ENCODE data around the gene TRIM29. TPM values are rescaled to one million over a fixed set of nuclear protein-coding genes. Genes with fewer than 3 reads are reported as not detected.

TRIM29 gene
- total and polyA plus RNA-seq, 7 experiments from 2014 or later: not detected

DNA sequence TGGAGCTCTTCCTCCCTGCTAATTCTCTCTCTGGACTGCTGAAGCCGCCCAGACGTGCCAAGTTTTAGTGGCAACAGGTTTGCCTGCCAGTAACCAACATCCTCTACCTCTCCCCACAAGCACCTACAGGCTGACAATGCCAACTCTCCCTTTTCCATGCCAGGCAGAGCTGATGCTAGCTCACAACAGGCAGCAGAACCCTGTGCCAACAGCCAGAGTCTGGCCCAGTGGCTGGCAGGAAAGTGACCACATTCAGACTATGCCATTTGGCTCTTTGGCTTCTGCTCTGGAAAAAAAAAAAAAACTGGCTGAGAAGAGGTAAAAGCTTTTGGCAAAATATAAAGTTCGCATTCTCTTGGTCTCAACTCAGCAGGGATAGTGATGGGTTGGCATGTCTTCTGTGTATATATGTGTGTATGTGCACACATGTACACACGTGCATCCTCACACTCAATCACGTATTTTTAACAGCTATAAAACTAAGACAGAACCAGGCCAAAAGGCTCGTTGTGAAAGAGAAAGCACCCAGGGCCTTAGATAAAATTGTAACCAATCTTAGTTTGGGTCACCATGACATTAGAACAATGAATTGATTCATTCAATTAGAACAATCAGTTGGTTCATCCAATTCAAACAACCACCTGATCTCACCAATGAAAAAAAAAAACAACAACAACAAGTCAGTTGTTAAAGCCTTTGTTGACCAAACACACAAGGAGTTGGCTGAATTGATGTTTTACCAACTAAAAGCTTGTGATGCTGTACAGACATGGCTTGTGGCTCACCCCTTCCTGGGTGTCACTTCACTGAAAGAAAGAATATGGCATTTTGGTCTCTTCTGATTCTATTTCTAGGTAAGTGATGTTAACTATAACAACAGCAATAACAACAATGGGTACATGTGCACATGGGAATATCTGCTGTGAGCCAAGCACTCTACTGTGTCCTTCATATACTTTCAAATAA lies 48.6 kb downstream of the TRIM29 start:
- Histone ChIP-seq H3K27ac (ENCODE audit: low read depth, low read length) (no peak overlapping the region), H3K4me1 (ENCODE audit: control insufficient read depth in 2 of 2, insufficient read depth in 2 of 2, low read length in 2 of 2) (no peaks in the 10 kb centered on the region), H3K36me3 (ENCODE audit: control insufficient read depth in 2 of 3, insufficient read depth in 3 of 3, low read length in 3 of 3) (no peaks in the 10 kb centered on the region), H3K27me3 (ENCODE audit: control insufficient read depth in 2 of 2, insufficient read depth in 2 of 2, low read length in 2 of 2) (no peaks in the 10 kb centered on the region), H3K9me3 (ENCODE audit: control insufficient read depth in 2 of 3, low read length in 3 of 3) (no peaks in the 10 kb centered on the region), H3K4me3 (ENCODE audit: low read length) (no peak overlapping the region)
- no peak overlapping the region for H3K4me3 Mint-ChIP-seq
- ATAC-seq: no peak
- H3K4me1 Mint-ChIP-seq: no peaks in the 10 kb centered on the region
- no peak for DNase-seq
- ChIA-PET POLR2A (no interaction called here), CTCF (interaction anchor here (1.6 kb wide), 1 partner anchor 10 kb away, joined by 4 read pairs; no protein-coding TSS in a partner anchor)
- peaks cover 3 to 13% (median 5%) of the 10 kb centered on the region in 5 donors for H3K27me3 Mint-ChIP-seq
- peaks cover 0 to 5% (median 3%) of the 10 kb centered on the region in 5 donors for H3K36me3 Mint-ChIP-seq
- no peak overlapping the region for H3K27ac Mint-ChIP-seq
- H3K9me3 Mint-ChIP-seq: peaks cover 0 to 11% (median 2%) of the 10 kb centered on the region in 11 donors
- intact Hi-C loops (cut with micrococcal nuclease): no loop called here

DNA sequence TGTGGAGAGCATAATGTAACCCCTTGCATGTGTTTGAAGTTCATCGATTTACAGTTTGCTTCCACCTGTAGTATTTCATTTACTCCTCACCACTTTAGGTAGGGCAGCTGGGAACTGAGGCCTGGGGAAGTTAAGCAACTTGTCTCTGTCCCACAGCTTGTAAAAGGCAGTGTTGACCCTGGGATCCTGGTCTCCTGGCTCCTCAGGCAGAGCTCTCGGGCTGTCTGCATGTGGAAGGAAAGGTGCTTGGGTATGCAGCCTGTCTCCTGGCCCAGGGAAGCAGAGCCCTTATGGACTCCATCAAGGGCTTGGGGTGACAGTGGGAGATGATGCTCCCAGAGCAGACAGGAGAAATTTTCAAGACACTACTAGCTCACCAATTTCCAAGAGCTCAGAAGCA lies 49.9 kb downstream of the TRIM29 start:
- Histone ChIP-seq H3K4me1 (ENCODE audit: control insufficient read depth in 2 of 2, insufficient read depth in 2 of 2, low read length in 2 of 2) (no peaks in the 10 kb centered on the region), H3K27ac (ENCODE audit: low read depth, low read length) (no peak overlapping the region), H3K27me3 (ENCODE audit: control insufficient read depth in 2 of 2, insufficient read depth in 2 of 2, low read length in 2 of 2) (no peaks in the 10 kb centered on the region), H3K4me3 (ENCODE audit: low read length) (no peak overlapping the region), H3K36me3 (ENCODE audit: control insufficient read depth in 2 of 3, insufficient read depth in 3 of 3, low read length in 3 of 3) (no peaks in the 10 kb centered on the region), H3K9me3 (ENCODE audit: control insufficient read depth in 2 of 3, low read length in 3 of 3) (no peaks in the 10 kb centered on the region)
- no peak for DNase-seq
- ChIA-PET CTCF (interaction anchor here (1.6 kb wide), 1 partner anchor 9 kb away, joined by 4 read pairs; no protein-coding TSS in a partner anchor), POLR2A (no interaction called here)
- Mint-ChIP-seq H3K27me3 (peaks cover 3 to 13% (median 5%) of the 10 kb centered on the region in 5 donors), H3K36me3 (peaks cover 0 to 8% (median 4%) of the 10 kb centered on the region in 5 donors), H3K27ac (no peak overlapping the region), H3K4me1 (no peaks in the 10 kb centered on the region), H3K4me3 (no peak overlapping the region), H3K9me3 (peaks cover 0 to 14% (median 4%) of the 10 kb centered on the region in 11 donors)
- intact Hi-C loops (cut with micrococcal nuclease): no loop called here
- no peak for ATAC-seq

DNA sequence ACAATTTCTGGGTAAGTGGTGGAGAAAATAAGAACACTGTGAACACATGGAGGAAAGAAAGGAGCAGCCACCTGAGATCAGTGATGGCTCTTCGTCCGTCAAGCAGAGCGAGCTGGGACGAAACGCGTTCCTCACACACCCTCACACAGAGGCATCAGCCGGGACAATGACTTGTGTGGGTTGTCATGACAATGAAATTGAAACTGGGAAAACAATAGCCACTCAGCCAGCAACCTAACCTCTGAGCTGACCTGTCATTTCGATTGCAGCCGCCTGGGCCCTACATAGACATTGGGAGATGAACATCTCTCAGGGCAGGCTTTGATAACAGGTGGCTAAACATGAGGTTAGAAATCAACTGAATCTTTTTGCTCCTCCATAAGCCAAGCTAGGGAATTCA lies 51.3 kb downstream of the TRIM29 start:
- CTCF ChIA-PET: no interaction called here

DNA sequence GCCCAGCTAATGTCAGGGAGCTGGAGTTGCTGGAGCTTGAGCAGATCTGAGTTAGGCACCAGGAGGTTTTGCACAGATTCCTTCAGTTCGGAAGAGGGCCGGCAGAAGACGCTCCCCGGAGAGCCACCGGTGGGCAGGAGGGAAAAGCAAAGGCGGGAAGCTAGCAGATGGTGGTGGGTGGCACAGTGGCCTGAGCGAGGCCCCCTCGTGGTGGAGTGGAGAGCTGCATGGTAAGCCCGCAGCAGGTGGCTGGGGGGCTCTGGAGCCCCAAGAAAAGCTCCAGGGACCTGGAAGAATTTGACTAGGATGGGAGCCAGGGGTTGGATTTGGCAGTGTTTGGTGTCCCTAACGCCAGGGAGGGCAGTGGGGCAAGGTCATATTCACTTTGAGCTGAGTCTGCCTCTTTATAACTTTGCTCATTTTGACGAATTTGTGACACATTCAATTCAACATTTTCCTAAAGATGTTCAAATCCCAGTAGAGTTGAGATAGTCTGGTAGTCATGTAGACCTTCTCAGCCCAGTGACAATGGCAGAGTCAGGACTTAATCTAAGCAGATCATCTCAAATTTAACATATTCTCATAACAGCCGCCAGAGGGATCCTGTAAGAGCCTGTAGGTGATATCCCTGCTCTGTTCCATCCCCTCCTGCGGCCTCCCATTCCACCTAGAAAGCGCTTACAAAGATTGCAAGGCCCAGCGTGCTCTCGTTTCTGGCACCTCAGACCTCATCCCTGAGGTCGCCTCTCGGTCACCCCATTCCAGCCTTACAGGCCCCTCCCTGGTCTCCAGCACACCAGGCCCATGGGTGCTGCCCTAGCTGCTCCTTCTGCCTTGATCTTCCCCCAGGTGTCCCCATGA lies 57.9 kb downstream of the TRIM29 start:
- no peak overlapping the region for H3K4me3 ChIP-seq (ENCODE audit: low read length)
- peaks cover 0 to 31% (median 9%) of the 10 kb centered on the region in 11 donors for H3K9me3 Mint-ChIP-seq
- H3K27me3 ChIP-seq (ENCODE audit: control insufficient read depth in 2 of 2, insufficient read depth in 2 of 2, low read length in 2 of 2): no peaks in the 10 kb centered on the region
- peak overlapping the region in 1 of 9 donors; percentile 7 for H3K27ac Mint-ChIP-seq
- peaks cover 0 to 32% (median 27%) of the 10 kb centered on the region in 5 donors for H3K27me3 Mint-ChIP-seq
- H3K36me3 Mint-ChIP-seq: peaks cover 0 to 20% (median 0%) of the 10 kb centered on the region in 5 donors
- ChIA-PET CTCF (interaction anchor here (1.3 kb wide), 1 partner anchor 8 kb away, joined by 4 read pairs; no protein-coding TSS in a partner anchor), POLR2A (no interaction called here)
- ATAC-seq (peak; percentile 38), DNase-seq (peak in 3 of 9 donors; percentile 5 to 16 (median 12))
- no peaks in the 10 kb centered on the region for H3K36me3 ChIP-seq (ENCODE audit: control insufficient read depth in 2 of 3, insufficient read depth in 3 of 3, low read length in 3 of 3)
- intact Hi-C loops (cut with micrococcal nuclease): no loop called here
- H3K27ac ChIP-seq (ENCODE audit: low read depth, low read length): no peak overlapping the region
- no peaks in the 10 kb centered on the region for H3K4me1 ChIP-seq (ENCODE audit: control insufficient read depth in 2 of 2, insufficient read depth in 2 of 2, low read length in 2 of 2)
- no peaks in the 10 kb centered on the region for H3K9me3 ChIP-seq (ENCODE audit: control insufficient read depth in 2 of 3, low read length in 3 of 3)
- no peak overlapping the region for H3K4me3 Mint-ChIP-seq
- H3K4me1 Mint-ChIP-seq: peaks cover 0 to 5% (median 0%) of the 10 kb centered on the region in 7 donors

More for the DNA sequence above, 51.3 kb downstream of the TRIM29 start:
- H3K27ac Mint-ChIP-seq: no peak overlapping the region
- no peaks in the 10 kb centered on the region for H3K27me3 ChIP-seq (ENCODE audit: control insufficient read depth in 2 of 2, insufficient read depth in 2 of 2, low read length in 2 of 2)
- POLR2A ChIA-PET: interaction anchor here (0.6 kb wide), 1 partner anchor 1335 kb away, joined by 3 read pairs; no protein-coding TSS in a partner anchor
- no peak overlapping the region for H3K4me3 Mint-ChIP-seq
- ATAC-seq (no peak), DNase-seq (no peak)
- no peak overlapping the region for H3K27ac ChIP-seq (ENCODE audit: low read depth, low read length)
- H3K9me3 ChIP-seq (ENCODE audit: control insufficient read depth in 2 of 3, low read length in 3 of 3): no peaks in the 10 kb centered on the region
- H3K36me3 Mint-ChIP-seq: peaks cover 0 to 13% (median 4%) of the 10 kb centered on the region in 5 donors
- peaks cover 0 to 18% (median 5%) of the 10 kb centered on the region in 11 donors for H3K9me3 Mint-ChIP-seq
- H3K36me3 ChIP-seq (ENCODE audit: control insufficient read depth in 2 of 3, insufficient read depth in 3 of 3, low read length in 3 of 3): no peaks in the 10 kb centered on the region
- no peak overlapping the region for H3K4me3 ChIP-seq (ENCODE audit: low read length)
- H3K4me1 Mint-ChIP-seq: no peaks in the 10 kb centered on the region
- no peaks in the 10 kb centered on the region for H3K4me1 ChIP-seq (ENCODE audit: control insufficient read depth in 2 of 2, insufficient read depth in 2 of 2, low read length in 2 of 2)
- intact Hi-C loops (cut with micrococcal nuclease): no loop called here
- peaks cover 0 to 7% (median 5%) of the 10 kb centered on the region in 5 donors for H3K27me3 Mint-ChIP-seq

DNA sequence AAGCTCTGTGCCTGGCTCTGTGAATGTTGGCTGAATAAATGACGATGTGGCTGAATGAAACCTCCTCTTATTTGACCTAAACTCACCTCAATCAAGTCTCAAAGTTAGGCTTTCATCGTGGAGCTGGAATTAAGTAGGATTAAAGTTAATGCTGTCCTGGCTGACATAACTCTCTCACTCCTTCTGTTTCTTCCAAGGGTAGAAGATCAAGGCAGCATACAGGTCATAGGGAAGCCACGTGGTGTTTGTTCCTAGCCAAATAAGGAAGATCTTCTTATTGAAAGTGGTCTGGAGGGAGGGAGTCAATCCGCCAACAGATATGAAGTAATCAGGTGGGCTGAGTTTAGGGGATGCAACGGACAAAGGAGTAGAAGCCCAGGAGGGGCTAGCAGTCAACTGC lies 59.5 kb downstream of the TRIM29 start:
- Histone ChIP-seq H3K9me3 (ENCODE audit: control insufficient read depth in 2 of 3, low read length in 3 of 3) (no peaks in the 10 kb centered on the region), H3K27ac (ENCODE audit: low read depth, low read length) (no peak overlapping the region), H3K4me3 (ENCODE audit: low read length) (no peak overlapping the region), H3K27me3 (ENCODE audit: control insufficient read depth in 2 of 2, insufficient read depth in 2 of 2, low read length in 2 of 2) (no peaks in the 10 kb centered on the region), H3K4me1 (ENCODE audit: control insufficient read depth in 2 of 2, insufficient read depth in 2 of 2, low read length in 2 of 2) (no peaks in the 10 kb centered on the region), H3K36me3 (ENCODE audit: control insufficient read depth in 2 of 3, insufficient read depth in 3 of 3, low read length in 3 of 3) (no peaks in the 10 kb centered on the region)
- DNase-seq (no peak), ATAC-seq (no peak)
- ChIA-PET POLR2A (no interaction called here), CTCF (interaction anchor here (0.6 to 1.3 kb wide), 3 partner anchors 10 to 230 kb away, joined by 3 to 4 read pairs (median 3); no protein-coding TSS in a partner anchor)
- Mint-ChIP-seq H3K27me3 (peaks cover 0 to 41% (median 33%) of the 10 kb centered on the region in 5 donors), H3K27ac (no peak overlapping the region), H3K9me3 (peaks cover 0 to 27% (median 9%) of the 10 kb centered on the region in 11 donors), H3K36me3 (peaks cover 0 to 15% (median 0%) of the 10 kb centered on the region in 5 donors), H3K4me3 (no peak overlapping the region), H3K4me1 (peaks cover 0 to 5% (median 0%) of the 10 kb centered on the region in 7 donors)
- intact Hi-C loops (cut with micrococcal nuclease): no loop called here

DNA sequence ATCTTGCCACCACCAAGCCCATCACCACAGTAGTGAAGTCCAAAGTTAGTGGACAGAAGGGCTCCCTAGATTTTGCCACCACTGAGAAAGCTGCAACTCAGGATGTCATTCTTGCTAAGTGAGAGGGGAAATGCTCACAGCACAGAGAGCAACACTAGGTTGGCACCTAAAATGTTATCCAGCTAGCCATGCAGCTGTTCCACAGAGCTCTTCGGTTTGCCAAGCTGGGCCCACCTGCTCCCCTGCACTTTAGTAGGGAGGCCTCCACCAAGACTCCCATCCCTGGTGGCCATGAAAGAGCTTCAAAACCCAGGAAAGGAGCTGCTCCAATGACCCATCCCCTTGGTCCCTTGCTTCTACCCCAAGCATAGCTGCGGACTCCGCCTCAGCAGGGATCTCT lies 63.8 kb downstream of the TRIM29 start:
- H3K27ac Mint-ChIP-seq: no peak overlapping the region
- Histone ChIP-seq H3K36me3 (ENCODE audit: control insufficient read depth in 2 of 3, insufficient read depth in 3 of 3, low read length in 3 of 3) (no peaks in the 10 kb centered on the region), H3K27me3 (ENCODE audit: control insufficient read depth in 2 of 2, insufficient read depth in 2 of 2, low read length in 2 of 2) (no peaks in the 10 kb centered on the region), H3K9me3 (ENCODE audit: control insufficient read depth in 2 of 3, low read length in 3 of 3) (no peaks in the 10 kb centered on the region), H3K4me3 (ENCODE audit: low read length) (no peak overlapping the region), H3K4me1 (ENCODE audit: control insufficient read depth in 2 of 2, insufficient read depth in 2 of 2, low read length in 2 of 2) (no peaks in the 10 kb centered on the region), H3K27ac (ENCODE audit: low read depth, low read length) (no peak overlapping the region)
- peaks cover 0 to 3% (median 0%) of the 10 kb centered on the region in 7 donors for H3K4me1 Mint-ChIP-seq
- DNase-seq: no peak
- ChIA-PET POLR2A (no interaction called here), CTCF (no interaction called here)
- H3K9me3 Mint-ChIP-seq: peaks cover 0 to 2% (median 0%) of the 10 kb centered on the region in 11 donors
- no peak overlapping the region for H3K4me3 Mint-ChIP-seq
- ATAC-seq: no peak
- peaks cover under 1 to 26% (median 15%) of the 10 kb centered on the region in 5 donors for H3K27me3 Mint-ChIP-seq
- no peaks in the 10 kb centered on the region for H3K36me3 Mint-ChIP-seq
- intact Hi-C loops (cut with micrococcal nuclease): no loop called here

All from naive thymus-derived CD4-positive, alpha-beta T cell (primary cell).